SK-N-SH treated with all-trans-retinoic acid at 6 μM for 48 hours (cell line): Measurements from ENCODE around the gene NOXA1.

Experiments
- ATAC-seq: fragments of 200-7000 bp; cut with Tn5 transposase; 3 replicates; pipeline ENCODE4 v1.9.1; 2020; ENCODE audit warnings: mild to moderate bottlenecking, moderate library complexity
- ARNTL ChIP-seq: fragments of 450-650 bp; formaldehyde crosslinking; IDR thresholded peaks from 2 replicates; pipeline ENCODE4 v1.5.0; 2020; ENCODE audit warnings: low read depth, mild to moderate bottlenecking, moderate library complexity, borderline replicate concordance
- CSDC2 ChIP-seq: fragments of 250-450 bp; sonication (Bioruptor Pico); IDR thresholded peaks from 2 replicates; pipeline ENCODE4 v1.5.0; 2020; ENCODE audit warnings: mild to moderate bottlenecking, moderate library complexity
- ESRRG ChIP-seq: fragments of 250-450 bp; sonication (Bioruptor Pico); IDR thresholded peaks from 2 replicates; pipeline ENCODE4 v1.6.1; 2021; ENCODE audit warnings: mild to moderate bottlenecking
- GLIS3 ChIP-seq: fragments of 250-450 bp; sonication (Bioruptor Pico); IDR thresholded peaks from 2 replicates; pipeline ENCODE4 v1.5.0; 2020; ENCODE audit warnings: mild to moderate bottlenecking, moderate library complexity
- ISL1 ChIP-seq: fragments of 250-450 bp; sonication (Bioruptor Pico); IDR thresholded peaks from 2 replicates; pipeline ENCODE4 v2.1.2; 2022; ENCODE audit warnings: mild to moderate bottlenecking, moderate library complexity
- OSR1 ChIP-seq: fragments of 250-450 bp; sonication (Bioruptor Pico); IDR thresholded peaks from 2 replicates; pipeline ENCODE4 v1.8.0; 2022; ENCODE audit warnings: moderate library complexity, mild to moderate bottlenecking, inconsistent platforms
- PPARA ChIP-seq: fragments of 250-450 bp; sonication (Bioruptor Pico); IDR thresholded peaks from 2 replicates; pipeline ENCODE4 v1.5.0; 2020; ENCODE audit warnings: mild to moderate bottlenecking, borderline replicate concordance
- RARB ChIP-seq: fragments of 250-450 bp; sonication (Bioruptor Pico); IDR thresholded peaks from 2 replicates; pipeline ENCODE4 v1.8.0; 2021; ENCODE audit warnings: mild to moderate bottlenecking, moderate library complexity
- TCF4 ChIP-seq: fragments of 250-450 bp; sonication (Bioruptor Pico); IDR thresholded peaks from 2 replicates; pipeline ENCODE4 v1.8.0; 2021; ENCODE audit warnings: mild to moderate bottlenecking, moderate library complexity, borderline replicate concordance
- TOX ChIP-seq: fragments of 250-450 bp; sonication (Bioruptor Pico); IDR thresholded peaks from 2 replicates; pipeline ENCODE4 v1.8.0; 2021; ENCODE audit warnings: mild to moderate bottlenecking, moderate library complexity, borderline replicate concordance
- ZC3H10 ChIP-seq: fragments of 250-450 bp; sonication (Bioruptor Pico); IDR thresholded peaks from 2 replicates; pipeline ENCODE4 v1.5.1; 2021; ENCODE audit warnings: mild to moderate bottlenecking, moderate library complexity
- ZFP3 ChIP-seq: fragments of 250-450 bp; sonication (Bioruptor Pico); IDR thresholded peaks from 2 replicates; pipeline ENCODE4 v1.5.0; 2020; ENCODE audit warnings: mild to moderate bottlenecking, moderate library complexity
- ZNF8 ChIP-seq: fragments of 450-650 bp; formaldehyde crosslinking; IDR thresholded peaks from 2 replicates; pipeline ENCODE4 v1.5.0; 2020; ENCODE audit warnings: mild to moderate bottlenecking, moderate library complexity
- TF ChIP-seq, protein P1 (sequence below): fragments of 250-450 bp; sonication (Bioruptor Pico); IDR thresholded peaks from 2 replicates; pipeline ENCODE4 v1.5.0; 2020; ENCODE audit warnings: mild to moderate bottlenecking, moderate library complexity
- TF ChIP-seq, protein P2 (sequence below): fragments of 250-450 bp; sonication (Bioruptor Pico); IDR thresholded peaks from 2 replicates; pipeline ENCODE4 v1.5.1; 2021; ENCODE audit warnings: mild to moderate bottlenecking, moderate library complexity
- TF ChIP-seq, protein P3 (sequence below): fragments of 250-450 bp; sonication (Bioruptor Pico); IDR thresholded peaks from 2 replicates; pipeline ENCODE4 v1.5.1; 2020; ENCODE audit warnings: low read depth, mild to moderate bottlenecking, moderate library complexity
- TF ChIP-seq, protein P4 (sequence below): fragments of 250-450 bp; sonication (Bioruptor Pico); IDR thresholded peaks from 2 replicates; pipeline ENCODE4 v1.8.0; 2020; ENCODE audit warnings: mild to moderate bottlenecking, moderate library complexity, borderline replicate concordance
- TF ChIP-seq, protein P5 (sequence below): fragments of 250-450 bp; sonication (Bioruptor Pico); IDR thresholded peaks from 2 replicates; pipeline ENCODE4 v1.8.0; 2021; ENCODE audit warnings: low read depth, mild to moderate bottlenecking, moderate library complexity, borderline replicate concordance

NOXA1 gene

DNA sequence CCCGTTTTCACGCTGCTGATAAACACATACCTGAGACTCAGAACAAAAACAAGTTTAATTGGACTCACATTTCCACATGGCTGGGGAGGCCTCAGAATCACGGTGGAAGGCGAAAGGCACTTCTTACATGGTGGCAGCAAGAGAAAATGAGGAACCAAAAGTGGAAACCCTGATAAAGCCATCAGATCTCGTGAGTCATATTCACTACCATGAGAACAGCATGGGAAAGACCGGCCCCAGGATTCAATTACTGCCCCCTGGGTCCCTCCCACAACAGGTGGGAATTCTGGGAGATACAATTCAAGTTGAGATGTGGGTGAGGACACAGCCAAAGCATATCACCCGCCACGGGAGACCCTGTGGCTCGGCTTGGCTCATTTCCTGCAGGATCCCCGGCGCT lies 20.4 kb upstream of the NOXA1 start (continued):
- TF ChIP-seq, protein P1, sequence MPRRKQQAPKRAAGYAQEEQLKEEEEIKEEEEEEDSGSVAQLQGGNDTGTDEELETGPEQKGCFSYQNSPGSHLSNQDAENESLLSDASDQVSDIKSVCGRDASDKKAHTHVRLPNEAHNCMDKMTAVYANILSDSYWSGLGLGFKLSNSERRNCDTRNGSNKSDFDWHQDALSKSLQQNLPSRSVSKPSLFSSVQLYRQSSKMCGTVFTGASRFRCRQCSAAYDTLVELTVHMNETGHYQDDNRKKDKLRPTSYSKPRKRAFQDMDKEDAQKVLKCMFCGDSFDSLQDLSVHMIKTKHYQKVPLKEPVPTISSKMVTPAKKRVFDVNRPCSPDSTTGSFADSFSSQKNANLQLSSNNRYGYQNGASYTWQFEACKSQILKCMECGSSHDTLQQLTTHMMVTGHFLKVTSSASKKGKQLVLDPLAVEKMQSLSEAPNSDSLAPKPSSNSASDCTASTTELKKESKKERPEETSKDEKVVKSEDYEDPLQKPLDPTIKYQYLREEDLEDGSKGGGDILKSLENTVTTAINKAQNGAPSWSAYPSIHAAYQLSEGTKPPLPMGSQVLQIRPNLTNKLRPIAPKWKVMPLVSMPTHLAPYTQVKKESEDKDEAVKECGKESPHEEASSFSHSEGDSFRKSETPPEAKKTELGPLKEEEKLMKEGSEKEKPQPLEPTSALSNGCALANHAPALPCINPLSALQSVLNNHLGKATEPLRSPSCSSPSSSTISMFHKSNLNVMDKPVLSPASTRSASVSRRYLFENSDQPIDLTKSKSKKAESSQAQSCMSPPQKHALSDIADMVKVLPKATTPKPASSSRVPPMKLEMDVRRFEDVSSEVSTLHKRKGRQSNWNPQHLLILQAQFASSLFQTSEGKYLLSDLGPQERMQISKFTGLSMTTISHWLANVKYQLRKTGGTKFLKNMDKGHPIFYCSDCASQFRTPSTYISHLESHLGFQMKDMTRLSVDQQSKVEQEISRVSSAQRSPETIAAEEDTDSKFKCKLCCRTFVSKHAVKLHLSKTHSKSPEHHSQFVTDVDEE (CRISPR knock-in tag) = no peak
- TF ChIP-seq PPARA (CRISPR knock-in tag) = no peak
- TF ChIP-seq ESRRG = no peak
- TF ChIP-seq ZNF8 (CRISPR knock-in tag) = no peak
- TF ChIP-seq ZFP3 (CRISPR knock-in tag) = no peak

DNA sequence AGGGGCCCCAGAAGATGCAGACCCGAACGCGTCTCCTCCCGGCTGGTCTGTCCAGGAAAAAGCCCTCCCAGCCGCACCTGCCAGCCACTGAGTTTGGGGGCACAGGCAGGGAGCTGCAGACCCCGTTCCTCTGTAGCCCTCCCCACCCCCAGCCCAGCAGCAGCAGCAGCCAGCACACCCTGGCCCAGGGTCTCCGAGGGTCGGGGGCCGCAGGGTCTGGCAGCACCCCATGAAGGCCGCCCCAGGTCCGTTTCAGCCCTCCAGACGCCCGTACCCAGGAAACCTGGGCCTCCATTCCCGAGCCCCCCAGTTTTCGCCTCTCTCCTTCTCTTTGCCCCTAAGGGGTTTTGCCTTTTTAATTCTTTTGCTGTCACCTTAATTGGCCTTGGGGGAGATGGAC lies 19.9 kb upstream of the NOXA1 start:
- ATAC-seq = no peak

DNA sequence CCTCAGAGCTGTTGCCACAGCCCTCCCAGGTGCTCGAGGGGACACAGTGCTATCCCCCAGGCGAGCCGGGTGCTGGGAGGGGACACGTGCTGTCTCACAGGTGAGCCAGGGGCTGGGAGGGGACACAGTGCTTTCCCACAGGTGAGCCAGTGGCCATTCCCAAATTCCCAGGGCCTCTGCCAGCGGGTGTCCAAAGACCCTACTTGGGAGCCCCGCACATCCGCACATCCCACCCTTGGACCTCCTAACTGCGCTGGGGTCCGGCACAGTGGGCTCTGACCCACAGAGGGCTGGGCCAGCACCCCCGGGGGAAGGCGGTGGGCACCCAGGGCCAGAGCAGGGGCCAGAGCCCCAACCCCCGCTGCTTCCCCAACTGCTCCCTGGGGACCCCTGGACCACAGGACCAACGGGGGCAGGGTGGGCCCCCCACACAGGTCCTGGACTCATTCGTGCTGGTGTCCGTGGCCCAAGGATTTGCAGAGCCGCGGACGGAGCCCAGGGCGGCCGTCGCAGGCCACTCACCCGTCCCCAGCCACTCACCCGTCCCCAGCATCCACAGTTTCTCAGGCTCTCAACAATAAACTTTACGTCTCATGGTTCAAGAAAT lies 18.1 kb upstream of the NOXA1 start:
- no peak for ATAC-seq
- no peak for TF ChIP-seq ZNF8 (CRISPR knock-in tag)
- TF ChIP-seq, protein P2, sequence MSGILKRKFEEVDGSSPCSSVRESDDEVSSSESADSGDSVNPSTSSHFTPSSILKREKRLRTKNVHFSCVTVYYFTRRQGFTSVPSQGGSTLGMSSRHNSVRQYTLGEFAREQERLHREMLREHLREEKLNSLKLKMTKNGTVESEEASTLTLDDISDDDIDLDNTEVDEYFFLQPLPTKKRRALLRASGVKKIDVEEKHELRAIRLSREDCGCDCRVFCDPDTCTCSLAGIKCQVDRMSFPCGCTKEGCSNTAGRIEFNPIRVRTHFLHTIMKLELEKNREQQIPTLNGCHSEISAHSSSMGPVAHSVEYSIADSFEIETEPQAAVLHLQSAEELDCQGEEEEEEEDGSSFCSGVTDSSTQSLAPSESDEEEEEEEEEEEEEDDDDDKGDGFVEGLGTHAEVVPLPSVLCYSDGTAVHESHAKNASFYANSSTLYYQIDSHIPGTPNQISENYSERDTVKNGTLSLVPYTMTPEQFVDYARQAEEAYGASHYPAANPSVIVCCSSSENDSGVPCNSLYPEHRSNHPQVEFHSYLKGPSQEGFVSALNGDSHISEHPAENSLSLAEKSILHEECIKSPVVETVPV (CRISPR knock-in tag) = no peak
- TF ChIP-seq ARNTL (CRISPR knock-in tag) = no peak
- TF ChIP-seq TOX (CRISPR knock-in tag) = no peak
- TF ChIP-seq ZC3H10 = no peak
- TF ChIP-seq OSR1 (CRISPR knock-in tag) = no peak
- TF ChIP-seq, protein P3, sequence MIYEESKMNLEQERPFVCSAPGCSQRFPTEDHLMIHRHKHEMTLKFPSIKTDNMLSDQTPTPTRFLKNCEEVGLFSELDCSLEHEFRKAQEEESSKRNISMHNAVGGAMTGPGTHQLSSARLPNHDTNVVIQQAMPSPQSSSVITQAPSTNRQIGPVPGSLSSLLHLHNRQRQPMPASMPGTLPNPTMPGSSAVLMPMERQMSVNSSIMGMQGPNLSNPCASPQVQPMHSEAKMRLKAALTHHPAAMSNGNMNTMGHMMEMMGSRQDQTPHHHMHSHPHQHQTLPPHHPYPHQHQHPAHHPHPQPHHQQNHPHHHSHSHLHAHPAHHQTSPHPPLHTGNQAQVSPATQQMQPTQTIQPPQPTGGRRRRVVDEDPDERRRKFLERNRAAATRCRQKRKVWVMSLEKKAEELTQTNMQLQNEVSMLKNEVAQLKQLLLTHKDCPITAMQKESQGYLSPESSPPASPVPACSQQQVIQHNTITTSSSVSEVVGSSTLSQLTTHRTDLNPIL (CRISPR knock-in tag) = no peak
- TF ChIP-seq RARB (CRISPR knock-in tag) = no peak
- no peak for TF ChIP-seq TCF4 (CRISPR knock-in tag)

More for the DNA sequence above, 19.9 kb upstream of the NOXA1 start:
- TF ChIP-seq ARNTL (CRISPR knock-in tag) (no peak), ZC3H10 (no peak), CSDC2 (CRISPR knock-in tag) (no peak), TCF4 (CRISPR knock-in tag) (no peak), TOX (CRISPR knock-in tag) (no peak), ZFP3 (CRISPR knock-in tag) (no peak), ZNF8 (CRISPR knock-in tag) (no peak), ISL1 (CRISPR knock-in tag) (no peak), GLIS3 (CRISPR knock-in tag) (no peak)
- TF ChIP-seq, protein P4, sequence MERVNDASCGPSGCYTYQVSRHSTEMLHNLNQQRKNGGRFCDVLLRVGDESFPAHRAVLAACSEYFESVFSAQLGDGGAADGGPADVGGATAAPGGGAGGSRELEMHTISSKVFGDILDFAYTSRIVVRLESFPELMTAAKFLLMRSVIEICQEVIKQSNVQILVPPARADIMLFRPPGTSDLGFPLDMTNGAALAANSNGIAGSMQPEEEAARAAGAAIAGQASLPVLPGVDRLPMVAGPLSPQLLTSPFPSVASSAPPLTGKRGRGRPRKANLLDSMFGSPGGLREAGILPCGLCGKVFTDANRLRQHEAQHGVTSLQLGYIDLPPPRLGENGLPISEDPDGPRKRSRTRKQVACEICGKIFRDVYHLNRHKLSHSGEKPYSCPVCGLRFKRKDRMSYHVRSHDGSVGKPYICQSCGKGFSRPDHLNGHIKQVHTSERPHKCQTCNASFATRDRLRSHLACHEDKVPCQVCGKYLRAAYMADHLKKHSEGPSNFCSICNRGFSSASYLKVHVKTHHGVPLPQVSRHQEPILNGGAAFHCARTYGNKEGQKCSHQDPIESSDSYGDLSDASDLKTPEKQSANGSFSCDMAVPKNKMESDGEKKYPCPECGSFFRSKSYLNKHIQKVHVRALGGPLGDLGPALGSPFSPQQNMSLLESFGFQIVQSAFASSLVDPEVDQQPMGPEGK (CRISPR knock-in tag) = no peak
- TF ChIP-seq, protein P2 (CRISPR knock-in tag) = no peak
- TF ChIP-seq, protein P5, sequence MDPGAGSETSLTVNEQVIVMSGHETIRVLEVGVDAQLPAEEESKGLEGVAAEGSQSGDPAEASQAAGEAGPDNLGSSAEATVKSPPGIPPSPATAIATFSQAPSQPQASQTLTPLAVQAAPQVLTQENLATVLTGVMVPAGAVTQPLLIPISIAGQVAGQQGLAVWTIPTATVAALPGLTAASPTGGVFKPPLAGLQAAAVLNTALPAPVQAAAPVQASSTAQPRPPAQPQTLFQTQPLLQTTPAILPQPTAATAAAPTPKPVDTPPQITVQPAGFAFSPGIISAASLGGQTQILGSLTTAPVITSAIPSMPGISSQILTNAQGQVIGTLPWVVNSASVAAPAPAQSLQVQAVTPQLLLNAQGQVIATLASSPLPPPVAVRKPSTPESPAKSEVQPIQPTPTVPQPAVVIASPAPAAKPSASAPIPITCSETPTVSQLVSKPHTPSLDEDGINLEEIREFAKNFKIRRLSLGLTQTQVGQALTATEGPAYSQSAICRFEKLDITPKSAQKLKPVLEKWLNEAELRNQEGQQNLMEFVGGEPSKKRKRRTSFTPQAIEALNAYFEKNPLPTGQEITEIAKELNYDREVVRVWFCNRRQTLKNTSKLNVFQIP (CRISPR knock-in tag) = no peak
- TF ChIP-seq, protein P1 (CRISPR knock-in tag) = no peak
